Measurements from ENCODE around the gene FKBP1A.
"Not testable (repeated sequence)": the region's sequence is repeated elsewhere in the genome, so short reads cannot be mapped to it uniquely, and the experiment has no call there.

The FKBP1A gene

GRCh38 chr20:1362484-1362883, 30.4 kb downstream of the FKBP1A start:
- no peak for DNase-seq

- no peak for DNase-seq
Measured at GRCh38 chr20:1360094-1360846, 32.6 kb downstream of the FKBP1A start.

GRCh38 chr20:1357921-1358671, 34.8 kb downstream of the FKBP1A start:
- DNase-seq: no peak

GRCh38 chr20:1353956-1354355, 38.9 kb downstream of the FKBP1A start:
- no peak for DNase-seq

GRCh38 chr20:1346315-1346969, 46.4 kb downstream of the FKBP1A start:
- DNase-seq: no peak

GRCh38 chr20:1345756-1346093, 47.1 kb downstream of the FKBP1A start:
- DNase-seq: no peak

- no peak for DNase-seq
Measured at GRCh38 chr20:1345030-1345755, 47.7 kb downstream of the FKBP1A start.

- DNase-seq: not testable (repeated sequence)
Measured at GRCh38 chr20:1343446-1344124, 49.3 kb downstream of the FKBP1A start.

- DNase-seq: no peak
Measured at GRCh38 chr20:1341561-1342265, 51.1 kb downstream of the FKBP1A start.

- no peak for DNase-seq
Measured at GRCh38 chr20:1338801-1339200, 54.1 kb downstream of the FKBP1A start.

- DNase-seq: no peak
Measured at GRCh38 chr20:1338096-1338495, 54.8 kb downstream of the FKBP1A start.

GRCh38 chr20:1337441-1337840, 55.4 kb downstream of the FKBP1A start:
- DNase-seq: no peak

- no peak for DNase-seq
Measured at GRCh38 chr20:1336699-1337367, 56.0 kb downstream of the FKBP1A start.

- DNase-seq: no peak
Measured at GRCh38 chr20:1335961-1336698, 56.7 kb downstream of the FKBP1A start.

- no peak for DNase-seq
Measured at GRCh38 chr20:1334761-1335160, 58.1 kb downstream of the FKBP1A start.

GRCh38 chr20:1334370-1334731, 58.5 kb downstream of the FKBP1A start:
- no peak for DNase-seq

- DNase-seq: no peak
Measured at GRCh38 chr20:1333462-1334369, 59.1 kb downstream of the FKBP1A start.

- no peak for DNase-seq
Measured at GRCh38 chr20:1332749-1333300, 60.0 kb downstream of the FKBP1A start.

GRCh38 chr20:1331801-1332453, 60.9 kb downstream of the FKBP1A start:
- no peak for DNase-seq
